Prostate gland (tissue), 2 donors: ENCODE measurements around the gene LCN1. TPM values are rescaled to one million over a fixed set of nuclear protein-coding genes. Genes with fewer than 3 reads are reported as not detected.

Source experiments
- DNase-seq: peaks from one replicate; pipeline ENCODE4 v3.0.0-alpha.2; 2019; ENCODE audit warnings: low spot score
- H3K27ac ChIP-seq, 2 donors: fragments of 200-600 bp; sonication (generic); 2 replicates each; pipeline ENCODE4 v1.5.1; 2017 to 2019
- H3K27me3 ChIP-seq: fragments of 200-600 bp; sonication (generic); replicated peaks from 2 replicates; pipeline ENCODE4 v1.5.1; 2019; ENCODE audit not compliant: insufficient read depth
- H3K36me3 ChIP-seq, 2 donors: fragments of 200-600 bp; sonication (generic); 1 replicate in 1 of 2; 2 replicates in 1 of 2; pipeline versions ENCODE4 v1.5.1 to v1.8.1; 2017 to 2019
- H3K4me1 ChIP-seq: fragments of 200-600 bp; sonication (generic); replicated peaks from 2 replicates; pipeline ENCODE4 v1.5.1; 2019
- H3K4me3 ChIP-seq, 2 donors: fragments of 200-600 bp; sonication (generic); 2 replicates each; pipeline ENCODE4 v1.5.1; 2017 to 2019
- H3K9me3 ChIP-seq: fragments of 200-600 bp; sonication (generic); 2 replicates; pipeline ENCODE4 v1.5.1; 2017
- POLR2A ChIP-seq: fragments of 450-650 bp; IDR thresholded peaks from one replicate; pipeline ENCODE4 v1.6.1; 2016; ENCODE audit warnings: antibody characterized with exemption, mild to moderate bottlenecking
- POLR2AphosphoS5 ChIP-seq: sonication (generic); formaldehyde crosslinking; IDR thresholded peaks from one replicate; pipeline ENCODE4 v1.6.1; 2017; ENCODE audit warnings: antibody characterized with exemption
- WGBS: methylation state at CpG from one replicate; pipeline ENCODE4 v1.1.5; 2018; 5-methylcytosine and 5-hydroxymethylcytosine counted together
- intact Hi-C: fragments of 100-400 bp; cut with DNase I; formaldehyde crosslinking; loops from one replicate; pipeline ENCODE4 v1.14.2; 2022
- total RNA-seq, 2 donors: library from RNA; depleted of rRNA; stranded (reverse); fragments of >200 nt; gene quantifications; one replicate each; pipeline ENCODE4 v1.1.0, GENCODE V29; 2016
- TF ChIP-seq, protein P1 (sequence below), 4 experiments: fragments of 200-600 bp in 2 of 4; fragments of 450-650 bp in 2 of 4; sonication (generic) in 2 of 4; IDR thresholded peaks; 1 replicate in 3 of 4; 2 replicates in 1 of 4; pipeline ENCODE4 v1.5.1; 2016 to 2019; ENCODE audit warnings: antibody characterized with exemption in 4 of 4, mild to moderate bottlenecking in 2 of 4, moderate library complexity in 2 of 4

The LCN1 gene
- total RNA-seq, 2 donors from 2014 or later: not detected

DNA sequence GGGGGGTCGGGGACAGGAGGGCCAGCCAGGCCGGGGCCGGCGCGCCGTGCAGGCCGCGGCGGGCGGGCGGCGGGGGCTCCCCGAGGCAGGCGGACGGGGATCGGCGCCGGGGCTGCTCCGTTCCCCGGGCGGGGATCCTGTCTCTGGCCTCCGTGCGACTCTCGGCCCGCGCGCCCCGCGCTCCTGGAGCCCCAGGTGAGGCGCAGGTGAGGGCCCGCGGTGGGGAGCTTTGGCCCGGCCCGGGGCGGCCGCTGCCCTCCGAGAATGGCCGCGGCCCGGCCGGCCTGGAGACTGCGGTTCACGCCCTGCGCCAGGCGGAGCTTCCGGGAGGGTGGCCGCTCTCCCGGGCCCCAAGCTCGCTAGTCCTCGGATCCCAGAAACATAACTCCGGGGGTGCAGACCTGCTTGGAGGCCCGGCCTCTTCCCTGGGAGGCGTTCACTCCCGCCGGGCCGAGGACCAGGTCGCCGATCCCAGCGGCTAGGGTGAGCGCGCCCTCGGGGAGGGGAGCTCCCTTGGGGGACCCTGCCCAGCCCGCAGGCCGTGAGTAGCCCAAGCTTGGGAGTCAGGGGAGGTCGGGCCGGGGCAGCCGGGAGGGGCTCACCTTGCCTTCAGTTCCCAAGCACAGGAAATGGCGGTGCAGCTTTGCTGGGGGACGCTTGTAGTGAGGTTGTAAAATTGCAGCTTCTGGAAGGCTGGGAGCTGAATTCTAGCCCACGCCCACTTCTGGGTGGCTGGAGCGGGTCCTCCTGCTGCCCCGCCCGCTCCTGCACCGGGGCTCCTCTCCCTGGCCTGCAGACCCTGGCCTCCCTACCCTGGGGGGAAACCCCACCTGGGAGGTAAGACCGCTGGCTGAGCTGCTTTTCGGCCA is 40.9 kb upstream of the LCN1 start:
- Histone ChIP-seq H3K4me3 (peak overlapping the region; percentile 57 to 72), H3K9me3 (no peaks in the 10 kb centered on the region), H3K4me1 (peaks cover 2% of the 10 kb centered on the region), H3K27me3 (no peaks in the 10 kb centered on the region), H3K36me3 (no peaks in the 10 kb centered on the region), H3K27ac (peak overlapping the region; percentile 68 to 72)
- DNase-seq: no peak
- intact Hi-C loops: no loop called here
- TF ChIP-seq, protein P1, sequence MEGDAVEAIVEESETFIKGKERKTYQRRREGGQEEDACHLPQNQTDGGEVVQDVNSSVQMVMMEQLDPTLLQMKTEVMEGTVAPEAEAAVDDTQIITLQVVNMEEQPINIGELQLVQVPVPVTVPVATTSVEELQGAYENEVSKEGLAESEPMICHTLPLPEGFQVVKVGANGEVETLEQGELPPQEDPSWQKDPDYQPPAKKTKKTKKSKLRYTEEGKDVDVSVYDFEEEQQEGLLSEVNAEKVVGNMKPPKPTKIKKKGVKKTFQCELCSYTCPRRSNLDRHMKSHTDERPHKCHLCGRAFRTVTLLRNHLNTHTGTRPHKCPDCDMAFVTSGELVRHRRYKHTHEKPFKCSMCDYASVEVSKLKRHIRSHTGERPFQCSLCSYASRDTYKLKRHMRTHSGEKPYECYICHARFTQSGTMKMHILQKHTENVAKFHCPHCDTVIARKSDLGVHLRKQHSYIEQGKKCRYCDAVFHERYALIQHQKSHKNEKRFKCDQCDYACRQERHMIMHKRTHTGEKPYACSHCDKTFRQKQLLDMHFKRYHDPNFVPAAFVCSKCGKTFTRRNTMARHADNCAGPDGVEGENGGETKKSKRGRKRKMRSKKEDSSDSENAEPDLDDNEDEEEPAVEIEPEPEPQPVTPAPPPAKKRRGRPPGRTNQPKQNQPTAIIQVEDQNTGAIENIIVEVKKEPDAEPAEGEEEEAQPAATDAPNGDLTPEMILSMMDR (IDR thresholded peaks at IDR 0.05): no peak
- TF ChIP-seq POLR2AphosphoS5: no peak
- TF ChIP-seq POLR2A: no peak
- WGBS: under 1% methylated on average over 55 of the region's 76 CpGs

DNA sequence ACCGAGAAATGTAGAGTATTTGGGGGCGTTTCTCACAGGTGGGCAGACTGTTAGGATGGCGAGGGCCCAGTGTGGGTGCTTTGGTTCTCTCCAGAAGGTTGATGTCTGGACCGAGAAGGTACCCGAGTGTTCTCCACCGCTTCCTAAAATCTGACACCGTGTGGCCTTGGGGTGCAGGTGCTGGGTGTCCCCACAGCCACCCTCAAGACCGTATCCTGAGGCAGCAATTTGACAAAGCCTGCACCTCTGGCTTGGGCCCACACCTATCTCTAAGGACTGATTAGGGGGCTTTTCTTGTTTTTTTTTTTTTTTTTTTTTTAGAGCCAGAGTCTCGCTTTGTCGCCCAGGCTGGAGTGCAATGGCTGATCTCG is 40.3 kb upstream of the LCN1 start:
- 26% methylated on average over 11 of the region's 11 CpGs for WGBS
- Histone ChIP-seq H3K36me3 (no peaks in the 10 kb centered on the region), H3K27ac (peak overlapping the region; percentile 68 to 72), H3K9me3 (no peaks in the 10 kb centered on the region), H3K4me3 (peak overlapping the region; percentile 57 to 72), H3K4me1 (peaks cover 2% of the 10 kb centered on the region), H3K27me3 (no peaks in the 10 kb centered on the region)
- intact Hi-C loops: no loop called here
- no peak for DNase-seq
- TF ChIP-seq, protein P1 (IDR thresholded peaks at IDR 0.05): no peak
- TF ChIP-seq POLR2A (no peak), POLR2AphosphoS5 (no peak)

DNA sequence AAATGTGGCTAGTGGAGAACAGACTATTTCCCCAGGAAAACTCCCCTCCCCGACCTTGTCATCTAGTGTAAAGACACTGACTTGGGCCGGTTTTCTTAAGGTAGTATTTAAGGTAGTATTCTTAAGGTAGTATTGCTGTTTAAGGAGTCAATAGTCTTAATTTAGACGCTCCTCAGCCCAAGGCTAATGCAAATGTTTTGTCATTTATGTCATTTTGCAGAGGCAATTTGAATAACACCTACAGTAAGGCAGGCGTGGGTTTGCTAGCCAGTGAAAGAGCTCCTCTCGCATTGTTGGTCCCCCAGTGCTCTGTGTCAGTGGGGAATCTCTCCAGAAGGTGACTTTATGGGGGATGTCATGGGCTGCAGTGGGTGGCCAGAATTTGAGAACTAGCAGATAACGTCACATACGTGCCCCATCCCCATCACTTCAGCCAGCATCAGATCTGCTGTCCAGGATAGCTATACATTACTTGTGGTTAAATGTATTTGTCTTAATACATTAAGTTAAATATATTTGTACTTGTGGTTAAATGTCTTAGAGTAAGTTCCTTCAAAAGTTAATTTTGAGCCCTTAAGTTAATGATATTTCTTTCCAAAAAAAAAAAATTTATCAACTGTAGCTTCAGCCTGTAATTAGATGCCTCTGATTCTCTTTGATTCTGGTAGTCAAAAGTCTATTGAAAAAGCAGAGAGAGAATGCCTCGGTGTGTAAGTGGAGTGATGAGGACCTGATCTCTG is 39.1 kb upstream of the LCN1 start:
- Histone ChIP-seq H3K4me3 (no peak overlapping the region), H3K27me3 (no peaks in the 10 kb centered on the region), H3K36me3 (no peaks in the 10 kb centered on the region), H3K27ac (no peak overlapping the region), H3K9me3 (no peaks in the 10 kb centered on the region), H3K4me1 (peaks cover 2% of the 10 kb centered on the region)
- whole genome bisulfite sequencing: 83% methylated on average over 8 of the region's 8 CpGs
- TF ChIP-seq, protein P1 (IDR thresholded peaks at IDR 0.05): no peak
- TF ChIP-seq POLR2AphosphoS5 (no peak), POLR2A (no peak)
- no peak for DNase-seq
- intact Hi-C loops: no loop called here

DNA sequence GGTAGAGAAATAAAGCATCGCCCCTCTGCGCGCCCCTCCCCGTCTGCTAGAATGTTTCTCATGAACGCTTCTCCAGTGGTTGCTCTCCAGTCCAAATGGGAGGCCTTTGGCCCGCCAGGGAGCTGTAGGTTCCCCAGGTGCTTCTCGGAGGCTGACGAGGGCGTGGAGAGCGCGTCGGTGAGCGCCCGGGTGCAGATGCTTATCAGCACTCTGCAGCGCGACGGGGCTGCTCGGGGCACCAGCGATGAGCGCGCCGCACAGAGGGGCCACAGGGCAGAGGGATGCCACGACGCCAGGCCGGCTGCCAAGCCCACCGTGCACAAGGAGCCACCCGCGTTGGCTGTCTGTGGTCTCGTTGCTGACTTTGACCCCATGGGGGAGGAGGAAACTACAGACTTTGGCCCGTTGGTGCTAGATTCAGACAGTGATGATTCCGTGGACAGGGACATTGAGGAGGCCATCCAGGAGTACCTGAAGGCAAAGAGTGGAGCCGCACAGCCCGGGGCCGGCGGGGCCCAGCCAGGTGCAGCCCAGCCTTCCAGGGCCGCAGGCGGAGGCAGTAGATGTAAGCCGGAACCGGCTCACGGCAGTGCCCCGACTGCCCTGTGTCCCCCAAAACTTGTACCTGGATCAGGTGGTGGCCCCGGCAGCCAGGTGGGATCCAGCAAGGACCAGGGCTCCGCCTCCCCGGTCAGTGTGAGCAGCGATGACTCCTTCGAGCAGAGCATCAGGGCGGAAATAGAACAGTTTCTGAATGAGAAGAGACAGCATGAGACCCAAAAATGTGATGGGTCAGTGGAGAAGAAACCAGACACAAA is 36.6 kb upstream of the LCN1 start:
- intact Hi-C loops: no loop called here
- no peak for DNase-seq
- 93% methylated on average over 47 of the region's 47 CpGs for WGBS
- Histone ChIP-seq H3K4me3 (no peak overlapping the region), H3K27ac (no peak overlapping the region), H3K4me1 (no peaks in the 10 kb centered on the region), H3K9me3 (no peaks in the 10 kb centered on the region), H3K27me3 (no peaks in the 10 kb centered on the region), H3K36me3 (no peaks in the 10 kb centered on the region)
- TF ChIP-seq POLR2A (no peak), POLR2AphosphoS5 (no peak)
- TF ChIP-seq, protein P1 (IDR thresholded peaks at IDR 0.05): no peak
